ENCODE data around the gene SCARF1. TPM values are rescaled to one million over a fixed set of nuclear protein-coding genes. Genes with fewer than 3 reads are reported as not detected.

The SCARF1 gene
- total RNA-seq, 1 experiment from 2014 or later: 2.2 TPM

DNA sequence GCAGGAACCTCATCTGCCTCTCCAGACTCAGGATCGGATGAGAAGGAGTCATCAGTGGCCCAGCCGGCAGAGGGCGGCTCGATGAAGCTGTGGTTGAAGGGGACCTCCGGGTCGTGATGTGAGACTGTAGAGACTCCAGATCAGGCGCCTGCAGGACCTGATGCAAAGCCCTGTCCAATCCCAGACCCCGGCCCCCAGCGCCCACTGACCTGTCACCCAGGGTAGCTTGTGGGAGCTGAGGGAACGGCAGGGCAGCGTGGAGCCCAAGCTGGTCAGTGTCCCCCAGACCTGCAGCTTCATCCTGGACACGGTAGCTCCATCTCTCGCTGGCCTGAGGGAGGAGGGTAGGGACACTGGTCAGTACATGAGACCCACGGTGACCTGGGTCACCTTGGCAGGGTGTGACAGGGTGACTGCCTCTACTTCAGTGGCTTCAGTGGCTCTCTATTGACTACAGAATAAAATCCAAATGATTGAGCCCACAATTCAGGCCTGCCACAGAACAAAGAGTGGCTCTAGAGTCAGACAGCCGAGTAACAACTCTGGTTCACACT, 8.7 kb downstream of the SCARF1 start:
- Histone ChIP-seq H3K4me1 (replicated peaks; ENCODE audit: insufficient read depth) (peaks cover 7% of the 10 kb centered on the region), H3K4me2 (no peak overlapping the region), H3K36me3 (ENCODE audit: low read depth) (no peaks in the 10 kb centered on the region), H3K27me3 (ENCODE audit: insufficient read depth, low read depth) (no peaks in the 10 kb centered on the region), H4K20me1 (ENCODE audit: insufficient read depth) (no peaks in the 10 kb centered on the region), H3K9me2 (ENCODE audit: insufficient read depth) (no peaks in the 10 kb centered on the region), H3K4me3 (no peak overlapping the region), H3F3A (ENCODE audit: insufficient read depth, low read depth) (peaks cover 2% of the 10 kb centered on the region; the same call in 1 of the 2 replicates), H3K79me2 (ENCODE audit: low read depth) (no peaks in the 10 kb centered on the region), H3K27ac (no peak overlapping the region), H2AFZ (no peak overlapping the region), H3K9me3 (ENCODE audit: insufficient read depth, low read depth) (no peaks in the 10 kb centered on the region)
- BruUV-seq (replicated peaks): no TSS peak
- ChIA-PET POLR2A (ENCODE audit: unreplicated experiment) (interaction anchor here (0.6 to 0.7 kb wide), 3 partner anchors 74 to 94 kb away, joined by 4 to 7 read pairs (median 4); partner anchors contain the start of gene PITPNA), CTCF (no interaction called here)
- TF ChIP-seq EZH2 (IDR thresholded peaks at IDR 0.05; ENCODE audit: low read depth): no peak
- TF ChIP-seq, protein P1, sequence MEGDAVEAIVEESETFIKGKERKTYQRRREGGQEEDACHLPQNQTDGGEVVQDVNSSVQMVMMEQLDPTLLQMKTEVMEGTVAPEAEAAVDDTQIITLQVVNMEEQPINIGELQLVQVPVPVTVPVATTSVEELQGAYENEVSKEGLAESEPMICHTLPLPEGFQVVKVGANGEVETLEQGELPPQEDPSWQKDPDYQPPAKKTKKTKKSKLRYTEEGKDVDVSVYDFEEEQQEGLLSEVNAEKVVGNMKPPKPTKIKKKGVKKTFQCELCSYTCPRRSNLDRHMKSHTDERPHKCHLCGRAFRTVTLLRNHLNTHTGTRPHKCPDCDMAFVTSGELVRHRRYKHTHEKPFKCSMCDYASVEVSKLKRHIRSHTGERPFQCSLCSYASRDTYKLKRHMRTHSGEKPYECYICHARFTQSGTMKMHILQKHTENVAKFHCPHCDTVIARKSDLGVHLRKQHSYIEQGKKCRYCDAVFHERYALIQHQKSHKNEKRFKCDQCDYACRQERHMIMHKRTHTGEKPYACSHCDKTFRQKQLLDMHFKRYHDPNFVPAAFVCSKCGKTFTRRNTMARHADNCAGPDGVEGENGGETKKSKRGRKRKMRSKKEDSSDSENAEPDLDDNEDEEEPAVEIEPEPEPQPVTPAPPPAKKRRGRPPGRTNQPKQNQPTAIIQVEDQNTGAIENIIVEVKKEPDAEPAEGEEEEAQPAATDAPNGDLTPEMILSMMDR (conservative IDR thresholded peaks at IDR 0.05): no peak
- intact Hi-C loops (cut with micrococcal nuclease; ENCODE audit: unreplicated experiment): no loop called here
- DNase-seq: no peak

DNA sequence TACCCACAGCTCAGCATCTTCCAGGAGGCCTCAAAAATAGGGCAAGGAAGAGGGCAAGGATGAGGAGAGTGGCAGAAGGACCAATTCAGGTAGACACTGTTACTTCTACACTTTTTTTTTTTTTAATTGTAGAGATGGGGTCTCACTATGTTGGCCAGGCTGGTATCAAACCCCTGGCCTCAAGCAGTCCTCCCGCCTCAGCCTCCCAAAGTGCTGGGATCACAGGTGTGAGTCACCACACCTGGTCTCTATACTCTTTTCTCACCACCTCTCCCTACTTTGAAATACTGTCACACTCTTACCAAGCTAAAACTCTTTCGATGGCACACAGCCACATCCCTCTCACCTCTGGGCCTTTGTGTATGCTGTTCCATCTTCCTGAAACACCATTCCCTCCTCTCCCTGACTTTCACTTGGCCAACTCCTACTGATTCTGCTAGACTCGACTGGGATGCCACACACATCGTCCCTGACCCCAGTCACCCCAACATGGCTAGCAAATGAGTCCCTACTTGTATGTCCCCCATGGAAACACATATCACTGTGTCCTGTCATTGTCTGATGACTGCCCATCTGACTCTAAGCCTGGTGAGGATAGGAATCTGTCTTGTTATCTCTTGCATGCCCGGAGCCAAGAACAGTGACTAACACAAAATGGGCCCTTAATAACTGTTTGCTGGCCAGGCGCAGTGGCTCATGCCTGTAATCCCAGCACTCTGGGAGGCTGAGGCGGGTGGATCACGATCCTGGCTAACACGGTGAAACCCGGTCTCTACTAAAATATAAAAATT, 9.7 kb downstream of the SCARF1 start:
- CTCF ChIA-PET: no interaction called here
- no peak overlapping the region for H2AFZ ChIP-seq
- POLR2A ChIA-PET (ENCODE audit: unreplicated experiment): no interaction called here

DNA sequence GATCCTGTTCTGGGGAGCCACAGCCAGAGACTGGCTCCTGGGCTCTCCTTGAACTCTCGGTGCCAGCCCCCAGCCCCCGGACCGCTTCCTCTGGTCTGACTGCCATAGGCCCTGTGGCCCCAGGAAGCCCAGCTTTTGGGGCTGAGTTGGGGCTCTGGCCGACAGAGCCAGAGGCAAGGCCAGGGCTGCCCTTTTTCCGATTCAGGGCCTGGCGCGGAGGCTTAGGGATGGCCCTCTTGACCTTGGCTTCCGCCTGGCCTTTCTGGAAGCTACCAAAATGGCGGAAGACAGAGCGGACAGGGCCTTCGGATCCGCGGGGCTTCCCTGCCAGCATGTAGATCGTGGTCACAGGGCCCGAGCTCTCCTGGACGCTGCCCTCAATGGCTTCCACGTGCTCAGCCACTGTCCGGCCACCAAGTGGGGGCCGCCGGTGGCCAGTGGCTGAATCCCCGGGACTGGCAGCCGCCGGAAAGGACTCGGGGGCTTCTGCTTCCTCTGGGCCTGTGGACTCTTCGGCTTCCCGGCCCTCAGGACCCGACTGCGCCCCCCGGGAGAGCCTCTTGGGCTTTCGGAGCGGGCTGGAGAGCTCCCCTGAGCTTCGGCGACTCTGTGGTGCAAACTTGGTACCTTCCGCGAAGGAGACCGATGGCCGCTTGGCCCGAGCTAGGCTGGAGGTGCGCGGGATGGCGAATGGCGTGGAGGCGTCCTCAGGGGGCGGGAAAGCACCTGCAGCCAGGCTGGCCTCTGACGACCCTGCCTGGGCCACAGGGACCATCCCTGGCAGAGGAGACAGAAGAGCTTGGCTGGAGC, 10.5 kb downstream of the SCARF1 start:
- no peak for TF ChIP-seq EZH2 (IDR thresholded peaks at IDR 0.05; ENCODE audit: low read depth)
- TF ChIP-seq, protein P1 (conservative IDR thresholded peaks at IDR 0.05): no peak
- H3K27ac ChIP-seq: no peak overlapping the region
- no peaks in the 10 kb centered on the region for H3K9me3 ChIP-seq (ENCODE audit: insufficient read depth, low read depth)
- H3K27me3 ChIP-seq (ENCODE audit: insufficient read depth, low read depth): no peaks in the 10 kb centered on the region
- no peak for DNase-seq
- ChIA-PET CTCF (no interaction called here), POLR2A (ENCODE audit: unreplicated experiment) (no interaction called here)
- BruUV-seq (replicated peaks): no TSS peak
- no peaks in the 10 kb centered on the region for H3K9me2 ChIP-seq (ENCODE audit: insufficient read depth)
- no peaks in the 10 kb centered on the region for H3K36me3 ChIP-seq (ENCODE audit: low read depth)
- no peak overlapping the region for H3K4me3 ChIP-seq
- H3K79me2 ChIP-seq (ENCODE audit: low read depth): no peaks in the 10 kb centered on the region
- H4K20me1 ChIP-seq (ENCODE audit: insufficient read depth): no peaks in the 10 kb centered on the region
- H2AFZ ChIP-seq: no peak overlapping the region
- H3F3A ChIP-seq (ENCODE audit: insufficient read depth, low read depth): peaks cover 19% of the 10 kb centered on the region
- H3K4me2 ChIP-seq: no peak overlapping the region
- H3K4me1 ChIP-seq (replicated peaks; ENCODE audit: insufficient read depth): peaks cover 8% of the 10 kb centered on the region
- intact Hi-C loops (cut with micrococcal nuclease; ENCODE audit: unreplicated experiment): no loop called here

More for the DNA sequence above, 9.7 kb downstream of the SCARF1 start:
- Histone ChIP-seq H3K9me2 (ENCODE audit: insufficient read depth) (no peaks in the 10 kb centered on the region), H3K27me3 (ENCODE audit: insufficient read depth, low read depth) (no peaks in the 10 kb centered on the region), H3K36me3 (ENCODE audit: low read depth) (no peaks in the 10 kb centered on the region), H3K4me2 (no peak overlapping the region), H3K9me3 (ENCODE audit: insufficient read depth, low read depth) (no peaks in the 10 kb centered on the region), H3K4me3 (no peak overlapping the region), H3K27ac (no peak overlapping the region), H3K79me2 (ENCODE audit: low read depth) (no peaks in the 10 kb centered on the region), H4K20me1 (ENCODE audit: insufficient read depth) (no peaks in the 10 kb centered on the region), H3K4me1 (replicated peaks; ENCODE audit: insufficient read depth) (peaks cover 7% of the 10 kb centered on the region), H3F3A (ENCODE audit: insufficient read depth, low read depth) (peaks cover 10% of the 10 kb centered on the region)
- DNase-seq: no peak
- intact Hi-C loops (cut with micrococcal nuclease; ENCODE audit: unreplicated experiment): no loop called here
- TF ChIP-seq EZH2 (IDR thresholded peaks at IDR 0.05; ENCODE audit: low read depth): no peak
- TF ChIP-seq, protein P1 (conservative IDR thresholded peaks at IDR 0.05): no peak
- BruUV-seq (replicated peaks): no TSS peak
